PFSK-1 (cell line): ENCODE results near the gene DOCK9.

Experiments
- FOXP2 ChIP-seq: optimal IDR thresholded peaks from 2 replicates; pipeline ENCODE3; 2011; ENCODE audit warnings: borderline replicate concordance, control low read depth, inconsistent platforms; ENCODE audit not compliant: insufficient read depth; ENCODE audit errors: extremely low read length, extremely low read depth
- POLR2AphosphoS5 ChIP-seq: IDR thresholded peaks from 2 replicates; pipeline ENCODE4 v1.6.1; 2012; ENCODE audit warnings: low read depth, mild to moderate bottlenecking, control low read depth, low read length, moderate library complexity
- REST ChIP-seq, 2 experiments: IDR thresholded peaks; 2 replicates each; pipeline versions ENCODE4 v1.6.1 to v1.8.0; 2011 to 2012; ENCODE audit warnings: low read depth in 2 of 2, low read length in 2 of 2, control low read depth in 1 of 2, inconsistent platforms in 1 of 2, mild to moderate bottlenecking in 1 of 2, moderate library complexity in 1 of 2; ENCODE audit not compliant: insufficient read depth in 1 of 2
- SIN3A ChIP-seq: IDR thresholded peaks from 2 replicates; pipeline ENCODE4 v1.6.1; 2012; ENCODE audit warnings: mild to moderate bottlenecking, low read length, moderate library complexity, borderline replicate concordance; ENCODE audit not compliant: insufficient read depth
- TAF1 ChIP-seq: IDR thresholded peaks from 2 replicates; pipeline ENCODE4 v1.6.1; 2012; ENCODE audit warnings: low read length, control low read depth, borderline replicate concordance; ENCODE audit not compliant: insufficient read depth

- no peak for TF ChIP-seq SIN3A
- no peak for TF ChIP-seq TAF1
- TF ChIP-seq POLR2AphosphoS5 = no peak
- TF ChIP-seq REST (IDR thresholded peaks at IDR 0.05; ENCODE audit: insufficient read depth in 1 of 2, low read depth in 2 of 2, low read length in 2 of 2) = no peak
- no peak for TF ChIP-seq FOXP2
Observed at GRCh38 chr13:98923641-98924397, 54.0 kb downstream of the DOCK9 start.
